Hematopoietic multipotent progenitor cell treated with erythropoietin and hydrocortisone succinate and interleukin-3 and kit ligand, for 8 days (in vitro differentiated cells): ENCODE data around the gene PHF2.
A peak's percentile ranks its signal among the peaks of the same experiment; 100 is the strongest.
"Not testable (repeated sequence)": the region's sequence is repeated elsewhere in the genome, so short reads cannot be mapped to it uniquely, and the experiment has no call there.

ENCODE experiments used
- DNase-seq: peaks from one replicate; pipeline ENCODE4 v3.0.0-alpha.2; 2015

The PHF2 gene

DNA sequence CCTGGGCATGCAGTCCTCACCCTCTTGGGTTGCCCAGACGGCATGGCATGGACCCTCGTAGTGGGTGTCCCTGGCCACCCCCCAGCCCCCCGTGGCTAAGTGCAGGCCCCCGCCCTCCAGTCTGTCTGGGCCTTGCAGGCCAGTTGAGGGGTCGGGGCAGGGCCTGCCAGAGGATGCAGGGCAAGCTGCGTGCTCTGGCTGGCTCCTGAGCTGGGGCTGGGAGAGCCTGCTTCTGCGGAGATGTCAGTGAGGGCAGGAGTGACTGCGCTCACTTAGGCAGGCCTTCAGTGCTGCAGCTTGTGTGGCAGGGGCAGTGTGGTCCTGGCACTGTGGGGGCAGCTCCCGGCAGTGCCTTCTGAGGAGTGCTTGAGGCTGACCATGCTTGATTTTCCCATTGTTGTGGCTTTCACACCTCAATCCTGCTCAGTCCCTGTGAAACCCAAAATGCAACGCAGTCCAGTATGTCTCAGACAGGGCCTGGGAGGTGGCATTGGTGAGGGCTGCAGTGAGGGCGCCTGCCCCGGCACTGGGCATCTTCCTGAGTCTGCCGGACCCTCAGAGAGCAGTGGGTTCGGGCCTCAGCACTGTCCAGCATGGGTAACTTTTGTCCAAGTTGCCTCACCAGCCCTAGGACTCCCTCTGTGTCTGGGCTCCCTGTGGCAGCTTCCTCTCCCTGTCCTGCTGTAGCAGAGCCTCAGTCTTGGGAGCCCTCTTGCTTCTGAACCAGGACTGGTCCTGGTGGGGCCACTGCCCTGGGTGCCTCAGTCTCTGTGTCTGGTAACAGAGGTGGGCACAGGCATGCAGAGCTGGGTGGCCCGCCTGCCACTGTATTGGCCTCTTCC, 93.0 kb downstream of the PHF2 start:
- no peak for DNase-seq

GRCh38 chr9:93669958-93670207, 93.5 kb downstream of the PHF2 start:
- no peak for DNase-seq

DNA sequence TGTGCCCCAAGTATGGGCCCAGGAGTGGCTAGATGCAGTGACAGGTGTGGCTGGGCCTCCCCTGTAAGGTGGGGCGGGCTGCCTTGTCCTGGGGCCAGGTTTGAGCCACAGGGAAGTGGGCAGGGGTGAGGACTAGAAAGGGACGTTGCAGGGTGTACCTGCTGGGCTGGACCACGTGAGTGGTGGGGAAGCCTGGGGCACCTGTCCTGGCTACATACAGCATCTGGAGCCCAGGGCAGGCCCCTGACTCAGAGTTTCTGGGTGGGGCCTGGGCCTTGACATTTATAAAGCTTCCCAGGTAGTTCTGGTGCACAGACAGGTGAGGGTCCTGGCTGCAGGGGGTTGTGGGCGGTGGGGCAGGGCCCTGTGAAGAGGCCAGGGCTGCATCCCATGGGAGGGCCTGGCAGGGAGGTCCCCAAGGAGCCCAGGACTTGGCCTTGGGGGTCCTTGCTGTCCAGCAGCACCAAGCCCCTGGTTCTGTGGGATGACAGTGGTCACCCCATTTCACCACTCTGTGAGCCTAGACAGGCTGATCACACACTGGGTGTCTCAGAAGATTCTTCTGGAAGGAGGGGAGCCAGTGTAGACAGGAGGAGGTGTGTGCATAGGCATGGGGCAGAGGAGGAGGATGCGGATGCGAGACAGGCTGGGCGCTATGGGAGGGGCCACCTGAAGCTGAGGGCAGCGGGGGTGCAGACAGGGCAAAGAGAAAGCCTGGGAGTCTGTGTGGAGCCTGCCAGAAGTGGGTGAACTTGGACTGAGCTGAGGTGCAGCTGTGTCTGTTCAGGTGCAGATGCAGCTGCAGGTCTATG, 94.0 kb downstream of the PHF2 start:
- DNase-seq: peak; percentile 47

DNA sequence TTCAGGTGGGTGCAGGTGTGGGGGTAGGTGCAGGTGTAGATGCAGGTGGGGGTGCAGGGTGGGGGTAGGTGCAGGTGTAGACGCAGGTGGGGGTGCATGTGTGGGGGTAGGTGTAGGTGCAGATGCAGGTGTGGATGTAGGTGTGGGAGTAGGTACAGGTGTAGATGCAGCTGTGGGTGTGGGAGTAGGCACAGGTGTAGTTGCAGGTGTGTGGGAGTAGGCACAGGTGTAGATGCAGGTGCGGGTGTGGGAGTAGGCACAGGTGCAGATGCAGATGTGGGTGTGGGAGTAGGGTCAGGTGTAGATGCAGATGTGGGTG, 94.6 kb downstream of the PHF2 start:
- DNase-seq: no peak

- DNase-seq: not testable (repeated sequence)
Measured at GRCh38 chr9:93672330-93673020, 96.1 kb downstream of the PHF2 start.

DNA sequence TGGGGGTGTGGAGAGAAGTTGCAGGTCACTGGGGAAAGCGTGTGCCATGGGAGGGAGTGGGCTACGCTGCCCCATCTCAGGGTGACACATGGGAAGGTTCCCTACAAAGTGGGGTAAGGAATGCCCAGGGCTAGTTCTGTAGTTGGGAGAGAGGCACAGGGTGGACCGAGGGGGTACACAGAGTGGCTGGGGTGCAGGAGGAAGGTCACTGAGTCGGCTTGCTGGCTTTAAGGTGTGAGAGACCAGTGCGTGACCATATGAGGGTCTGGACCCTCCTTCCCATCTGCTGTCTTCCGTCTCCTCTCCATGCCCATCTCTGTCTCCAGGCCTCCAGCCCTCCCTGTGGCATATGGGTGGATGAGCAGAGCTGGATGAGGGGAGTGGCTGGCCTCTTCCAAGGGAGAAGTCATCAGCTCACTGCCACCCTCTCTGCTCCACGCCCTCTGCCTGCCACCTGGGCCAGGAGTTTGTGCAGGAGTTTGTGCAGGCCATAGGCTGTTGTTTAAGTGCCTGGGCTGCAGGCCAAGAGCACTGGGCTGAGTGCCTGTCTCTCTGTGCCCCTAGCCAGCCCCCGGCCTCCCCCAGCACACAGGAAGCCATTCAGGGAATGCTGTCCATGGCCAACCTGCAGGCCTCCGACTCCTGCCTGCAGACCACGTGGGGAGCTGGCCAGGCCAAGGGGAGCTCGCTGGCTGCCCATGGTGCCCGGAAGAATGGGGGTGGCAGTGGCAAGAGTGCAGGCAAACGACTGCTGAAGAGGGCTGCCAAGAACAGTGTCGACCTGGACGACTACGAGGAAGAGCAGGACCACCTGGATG, 96.8 kb downstream of the PHF2 start:
- DNase-seq: peak; percentile 3

- no peak for DNase-seq
Measured at GRCh38 chr9:93673839-93674334, 97.5 kb downstream of the PHF2 start.

DNA sequence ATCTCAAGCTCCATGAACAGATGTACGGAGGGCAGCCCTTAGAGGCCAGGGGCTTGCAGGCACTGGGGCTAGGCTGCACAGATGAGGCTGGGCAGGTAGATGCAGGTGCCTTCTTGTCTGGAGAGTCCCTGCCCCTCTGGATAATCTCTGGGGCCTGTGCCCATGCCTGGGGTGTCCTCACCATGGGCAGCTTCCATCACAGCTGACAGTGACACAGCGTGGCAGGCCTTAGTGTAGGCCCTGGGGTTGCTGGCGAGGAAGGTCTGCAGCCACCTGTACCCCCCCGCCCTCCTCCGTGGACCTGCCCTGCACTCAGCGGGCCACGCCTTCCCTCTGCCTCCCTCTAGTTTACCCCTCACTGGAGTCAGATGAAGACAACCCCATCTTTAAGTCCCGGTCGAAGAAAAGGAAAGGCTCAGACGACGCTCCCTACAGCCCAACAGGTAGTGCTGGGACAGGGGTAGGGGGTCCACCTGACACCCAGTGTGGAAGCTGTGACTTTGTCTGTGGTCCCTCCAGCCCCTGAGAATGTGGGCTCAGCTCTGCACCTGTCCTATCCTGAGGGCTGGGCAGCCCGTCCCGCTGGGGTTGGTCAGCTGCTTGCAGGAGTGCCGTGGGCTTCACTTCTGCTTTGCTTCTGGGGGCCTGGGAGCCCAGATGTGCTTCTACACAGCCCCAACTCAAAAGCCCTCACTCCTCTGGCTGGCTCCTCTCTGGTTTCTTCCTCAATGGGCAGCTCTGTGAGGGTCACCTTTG, 98.4 kb downstream of the PHF2 start:
- no peak for DNase-seq

GRCh38 chr9:93675336-93676150, 99.2 kb downstream of the PHF2 start:
- DNase-seq: no peak

DNA sequence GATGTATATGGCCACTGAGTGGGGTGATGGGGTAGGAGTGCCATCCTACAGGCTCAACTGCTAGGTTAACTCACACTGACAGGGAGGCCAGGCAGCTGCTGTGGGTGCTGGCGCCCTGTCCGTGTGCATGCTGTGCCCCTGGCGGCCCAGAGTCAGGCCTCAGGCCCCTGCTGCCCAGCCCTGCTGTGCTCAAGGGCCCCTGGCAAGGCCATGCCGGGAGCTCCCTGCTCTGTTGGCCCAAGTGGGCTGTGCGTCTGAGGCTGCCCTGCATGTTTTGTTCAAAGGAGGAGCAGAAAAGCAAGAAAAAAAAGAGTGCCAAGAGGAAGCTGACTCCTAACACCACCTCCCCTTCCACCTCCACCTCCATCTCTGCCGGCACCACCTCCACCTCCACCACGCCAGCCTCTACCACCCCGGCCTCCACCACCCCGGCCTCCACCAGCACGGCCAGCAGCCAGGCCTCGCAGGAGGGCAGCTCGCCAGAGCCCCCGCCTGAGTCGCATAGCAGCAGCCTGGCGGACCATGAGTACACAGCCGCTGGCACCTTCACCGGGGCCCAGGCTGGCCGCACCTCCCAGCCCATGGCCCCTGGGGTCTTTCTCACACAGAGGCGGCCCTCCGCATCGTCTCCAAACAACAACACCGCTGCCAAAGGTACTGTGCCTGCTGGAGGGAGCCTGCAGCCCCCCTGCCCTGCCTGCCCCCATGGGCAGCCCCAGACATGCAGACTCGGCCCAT, 100.1 kb downstream of the PHF2 start:
- no peak for DNase-seq

GRCh38 chr9:93677048-93677571, 100.7 kb downstream of the PHF2 start:
- no peak for DNase-seq

DNA sequence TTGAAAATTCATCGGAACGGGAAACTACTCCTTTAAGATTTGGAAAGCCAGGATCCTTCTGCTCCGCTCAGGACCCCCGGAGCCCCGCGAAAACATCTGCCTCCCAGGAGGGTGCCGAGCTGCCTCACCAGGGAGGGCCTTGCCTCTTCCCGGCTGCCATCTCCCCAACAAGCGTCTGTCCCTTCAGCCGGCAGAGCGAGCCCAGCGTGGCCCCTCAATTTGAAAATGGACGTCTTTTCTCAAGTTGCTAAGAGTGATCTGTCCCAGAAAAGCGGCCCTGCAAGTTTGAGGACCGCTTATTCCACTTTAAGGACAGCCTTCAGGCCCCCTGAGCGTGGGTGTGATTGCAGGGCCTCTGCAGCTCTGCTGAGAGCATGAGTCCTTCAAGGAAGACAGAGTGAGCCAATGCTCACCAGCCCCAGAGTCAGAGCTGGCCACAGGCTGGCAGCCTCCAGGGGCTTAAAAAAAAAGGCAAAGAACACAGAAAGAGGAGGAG, 101.3 kb downstream of the PHF2 start:
- DNase-seq: no peak

GRCh38 chr9:93678199-93679019, 102.0 kb downstream of the PHF2 start:
- DNase-seq: no peak

GRCh38 chr9:93679536-93680442, 103.4 kb downstream of the PHF2 start:
- DNase-seq: no peak

DNA sequence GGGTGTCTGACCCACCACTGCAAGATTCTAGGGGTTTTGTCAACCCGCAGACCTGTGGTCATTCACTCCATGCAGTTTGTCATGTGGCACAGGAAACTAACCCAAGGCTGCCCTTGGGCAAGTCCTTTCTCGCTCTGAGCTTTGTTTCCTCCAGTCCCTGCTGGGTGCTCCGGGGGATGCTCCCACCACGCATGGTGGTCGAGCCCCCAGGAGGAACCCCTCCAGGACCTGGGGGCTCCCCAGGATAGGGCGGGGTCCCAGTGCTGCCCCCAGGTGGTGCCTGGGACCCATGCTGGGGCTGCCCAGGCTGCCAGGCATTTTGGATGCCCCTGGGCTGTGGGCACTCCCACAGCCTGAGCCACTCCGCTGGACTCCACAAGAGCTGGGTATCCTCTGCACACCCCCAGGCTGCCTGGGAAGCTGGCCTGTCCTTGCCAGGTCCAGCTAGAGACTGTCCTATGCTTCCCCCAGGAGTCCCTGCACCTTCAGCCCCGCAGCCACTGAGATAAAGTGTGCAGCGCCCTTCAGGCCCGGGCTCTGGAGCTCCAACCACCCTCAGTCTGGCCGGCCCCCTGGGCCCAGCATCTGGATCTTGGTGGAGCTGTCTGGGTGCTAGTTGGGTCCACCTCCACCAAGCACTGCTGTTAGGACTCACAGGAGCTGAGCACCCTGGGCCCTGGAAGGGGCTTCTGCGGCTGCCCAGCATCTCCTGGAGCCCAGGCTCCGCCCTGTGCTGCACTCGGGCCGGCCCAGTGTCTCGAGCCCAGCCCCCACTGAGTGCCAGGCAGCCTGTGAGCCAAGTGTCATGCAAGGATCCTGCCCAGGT, 104.3 kb downstream of the PHF2 start:
- DNase-seq: no peak

DNA sequence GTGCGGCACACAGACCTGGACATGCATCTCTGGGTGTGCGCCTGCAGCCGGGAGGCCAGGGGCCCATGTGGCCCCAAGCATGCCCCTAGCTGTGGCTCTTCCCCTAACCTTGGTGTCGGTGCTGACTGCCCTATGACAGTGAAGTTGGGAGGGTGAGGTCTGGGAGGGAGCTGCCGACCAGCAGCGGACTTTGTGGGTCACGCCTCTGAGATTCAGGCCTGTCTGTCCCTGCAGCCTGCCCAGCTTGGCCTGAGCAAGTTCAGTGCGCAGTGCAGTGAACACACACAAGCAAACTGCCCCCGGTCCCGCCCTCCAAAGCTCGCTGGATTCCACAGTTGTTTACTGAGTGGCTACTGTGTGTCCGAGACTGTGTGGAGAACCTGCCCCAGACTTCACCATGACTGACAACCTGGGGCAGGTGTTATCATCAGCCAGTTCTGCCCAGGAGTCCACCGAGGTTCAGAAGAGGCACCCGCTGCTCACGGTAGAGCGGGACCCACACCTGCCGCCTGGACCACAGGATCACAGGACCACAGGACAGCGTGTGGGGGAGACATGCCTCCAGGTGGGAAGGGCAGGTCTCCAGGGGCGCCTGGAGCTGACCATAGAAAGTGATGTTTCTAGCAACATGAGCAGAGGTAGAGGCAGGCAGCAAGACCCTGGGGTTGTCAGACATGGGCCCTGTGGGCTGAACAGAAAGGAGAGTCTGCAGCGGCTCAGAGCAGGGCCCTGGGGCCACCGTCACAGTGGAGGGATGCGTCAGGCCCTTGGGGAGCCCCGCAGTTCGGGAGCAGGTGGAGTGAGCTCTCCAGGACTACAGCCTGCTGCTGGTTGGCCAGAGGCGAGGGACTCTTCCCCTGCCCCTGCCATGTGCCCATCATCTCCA, 105.1 kb downstream of the PHF2 start:
- DNase-seq: no peak
